Ureter (tissue), 1 donor: Measurements from ENCODE around the gene KRT28. TPM values are rescaled to one million over a fixed set of nuclear protein-coding genes. Genes with fewer than 3 reads are reported as not detected.
"Not testable (repeated sequence)": the region's sequence is repeated elsewhere in the genome, so short reads cannot be mapped to it uniquely, and the experiment has no call there.

Experiments
- DNase-seq: peaks from one replicate; pipeline ENCODE4 v3.0.0-alpha.2; 2020; ENCODE audit warnings: low spot score
- total RNA-seq: library from RNA; stranded (reverse); gene quantifications from one replicate; pipeline ENCODE4 v1.2.4, GENCODE V29; 2023
- donor health status: DM: yes; HTN: yes; CAD: no.

The KRT28 gene
- total RNA-seq, 1 donor from 2014 or later = not detected

DNA sequence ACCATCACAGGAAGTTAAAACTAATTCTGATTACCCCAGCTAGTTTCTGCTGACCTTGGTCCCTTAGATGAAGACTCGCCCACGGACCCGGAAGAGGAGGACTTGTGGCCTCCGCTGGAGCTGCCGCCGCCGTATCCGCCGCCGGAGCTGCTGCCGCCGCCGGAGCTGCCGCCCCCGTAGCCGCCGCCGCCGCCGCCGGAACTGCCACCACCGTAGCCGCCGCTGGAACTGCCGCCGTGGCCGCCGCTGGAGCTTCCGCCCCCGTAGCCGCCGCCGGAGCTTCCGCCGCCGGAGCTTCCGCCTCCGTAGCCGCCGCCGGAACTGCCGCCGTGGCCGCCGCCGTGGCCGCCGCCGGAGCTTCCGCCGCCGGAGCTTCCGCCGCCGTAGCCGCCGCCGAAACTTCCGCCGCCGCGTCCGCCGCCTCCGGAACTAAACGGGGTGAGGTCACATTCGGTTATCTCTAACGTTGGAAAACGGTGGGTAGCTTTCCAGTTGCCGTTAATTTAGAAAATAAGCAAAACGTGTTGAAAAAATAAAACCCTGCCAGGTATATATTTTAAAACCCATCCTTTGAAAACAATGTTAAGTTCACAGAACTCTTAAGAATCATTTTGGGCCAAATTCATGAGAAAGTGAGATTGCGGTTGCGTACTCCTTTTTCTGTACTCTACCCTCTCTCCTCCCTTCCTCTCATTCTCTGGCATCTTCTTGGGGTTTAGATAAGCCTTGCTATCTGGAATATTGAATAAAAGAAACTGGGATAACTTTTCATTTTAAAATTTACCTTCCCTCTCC is 19.2 kb upstream of the KRT28 start:
- DNase-seq = peak; percentile 89

GRCh38 chr17:40818343-40818732 is 18.6 kb upstream of the KRT28 start:
- DNase-seq = no peak

- no peak for DNase-seq
Observed at GRCh38 chr17:40817103-40817682, 17.4 kb upstream of the KRT28 start.

DNA sequence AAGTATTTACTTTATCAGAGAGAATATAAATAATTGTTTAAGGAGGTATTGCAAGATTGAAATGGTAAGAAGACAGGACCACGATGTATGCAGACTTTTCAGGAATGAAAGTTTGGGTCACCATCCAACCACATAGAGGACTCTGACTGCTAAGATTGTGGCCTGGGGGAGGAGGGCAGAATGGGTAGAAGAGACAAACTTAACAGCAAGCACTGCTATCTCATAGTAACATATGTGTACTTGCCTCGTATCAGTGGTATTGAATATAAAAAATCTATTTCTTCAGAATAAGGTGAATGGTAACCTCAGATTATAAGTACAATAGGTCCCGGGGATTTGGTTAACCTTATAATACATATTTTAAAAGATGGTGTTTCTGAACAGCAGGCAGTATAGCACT is 16.8 kb upstream of the KRT28 start:
- DNase-seq = no peak

DNA sequence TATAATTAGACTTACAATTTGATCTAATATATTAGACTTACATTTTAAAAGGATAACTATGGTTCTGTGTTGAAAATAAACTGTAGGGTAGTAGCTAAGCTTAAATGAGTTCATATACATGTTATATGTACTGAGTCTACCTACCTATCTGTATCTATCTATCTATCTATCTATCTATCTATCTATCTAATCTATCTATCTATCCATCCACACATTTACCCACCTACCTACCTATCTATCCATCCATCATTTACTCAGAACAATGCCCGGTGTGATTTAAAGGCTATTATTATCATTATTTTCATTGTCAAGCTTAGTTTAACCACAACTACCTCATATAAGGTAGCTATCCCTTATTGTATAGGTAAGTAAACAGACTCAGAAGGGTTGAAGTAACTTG is 15.6 kb upstream of the KRT28 start:
- DNase-seq = no peak

DNA sequence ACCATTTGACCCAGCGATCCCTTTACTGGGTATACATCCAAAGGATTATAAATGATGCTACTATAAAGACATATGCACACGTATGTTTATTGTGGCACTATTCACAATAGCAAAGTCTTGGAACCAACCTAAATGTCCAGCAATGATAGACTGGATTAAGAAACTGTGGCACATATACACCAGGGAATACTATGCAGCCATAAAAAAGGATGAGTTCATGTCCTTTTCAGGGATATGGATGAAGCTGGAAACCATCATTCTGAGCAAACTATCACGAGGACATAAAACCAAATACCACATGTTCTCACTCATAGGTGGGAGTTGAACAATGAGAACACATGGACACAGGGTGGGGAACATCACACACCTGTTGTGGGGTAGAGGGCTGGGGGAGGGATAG is 14.9 kb upstream of the KRT28 start:
- DNase-seq = not testable (repeated sequence)

DNA sequence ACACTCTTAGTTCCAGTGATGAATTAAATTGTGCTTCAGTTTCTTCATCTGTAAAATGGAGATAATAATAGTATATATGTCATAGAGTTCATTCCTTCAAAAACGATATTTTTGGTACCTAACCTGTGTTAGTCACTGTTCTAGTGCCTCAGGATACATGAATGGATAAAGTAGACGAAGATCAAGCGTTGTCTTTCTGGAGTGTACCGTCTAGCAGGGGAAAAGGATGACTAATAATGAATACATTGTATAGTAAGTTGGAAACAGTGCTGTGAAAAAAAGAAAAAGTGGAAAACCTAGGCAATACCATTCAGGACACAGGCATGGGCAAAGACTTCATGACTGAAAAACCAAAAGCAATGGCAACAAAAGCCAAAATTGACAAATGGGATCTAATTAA is 14.0 kb upstream of the KRT28 start:
- no peak for DNase-seq

- DNase-seq = no peak
Observed at GRCh38 chr17:40812639-40813038, 12.9 kb upstream of the KRT28 start.

DNA sequence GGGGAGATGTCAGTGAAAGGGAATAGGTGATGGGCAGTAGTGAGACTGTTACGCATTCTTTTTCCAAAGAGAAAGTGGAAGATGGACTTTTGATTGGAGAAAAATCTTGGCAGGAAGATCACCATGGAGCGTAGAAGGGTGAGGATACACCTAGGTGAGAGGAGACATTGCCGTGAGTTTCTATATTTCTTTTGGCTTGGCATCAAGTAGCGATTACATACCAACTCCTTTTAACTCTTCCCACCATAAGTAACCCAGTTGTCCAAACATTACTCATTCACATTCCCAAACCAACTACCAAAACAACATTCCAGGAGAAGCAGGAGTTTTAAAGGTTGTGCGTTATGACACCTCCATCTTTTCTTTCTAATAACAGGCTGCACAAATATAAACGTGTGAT is 10.7 kb upstream of the KRT28 start:
- DNase-seq = no peak

DNA sequence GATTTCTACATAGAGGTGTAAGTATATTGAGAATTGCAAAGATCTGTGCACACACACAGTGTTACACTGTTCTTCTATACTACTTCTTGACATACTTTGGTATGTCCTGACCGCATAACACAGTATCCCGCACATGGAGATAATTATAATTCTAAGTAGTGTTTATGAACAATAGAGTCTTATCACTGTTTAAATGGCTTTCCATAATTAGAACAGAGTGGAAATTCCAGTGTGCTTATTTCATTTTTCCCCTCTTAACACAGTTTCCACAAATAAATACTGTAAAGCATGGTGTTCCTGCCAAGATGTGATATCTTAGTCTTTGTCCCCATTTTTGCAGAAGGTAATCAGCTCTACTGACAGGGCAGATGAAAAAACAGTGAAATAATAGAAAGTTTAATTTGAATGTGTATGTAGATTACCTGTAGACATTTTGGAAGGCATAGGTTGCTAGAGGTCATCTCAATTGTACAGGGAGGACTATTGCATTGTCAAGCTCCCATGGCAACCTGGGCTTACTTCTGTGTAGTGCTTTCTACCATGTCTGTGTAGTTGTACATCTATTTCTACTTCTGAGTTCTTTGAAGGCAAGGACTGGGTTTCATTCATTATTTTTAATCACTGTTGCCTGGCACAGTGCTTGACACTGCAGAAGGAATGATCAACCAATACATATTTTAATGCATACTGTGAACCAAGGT is 10.1 kb upstream of the KRT28 start:
- DNase-seq = no peak

DNA sequence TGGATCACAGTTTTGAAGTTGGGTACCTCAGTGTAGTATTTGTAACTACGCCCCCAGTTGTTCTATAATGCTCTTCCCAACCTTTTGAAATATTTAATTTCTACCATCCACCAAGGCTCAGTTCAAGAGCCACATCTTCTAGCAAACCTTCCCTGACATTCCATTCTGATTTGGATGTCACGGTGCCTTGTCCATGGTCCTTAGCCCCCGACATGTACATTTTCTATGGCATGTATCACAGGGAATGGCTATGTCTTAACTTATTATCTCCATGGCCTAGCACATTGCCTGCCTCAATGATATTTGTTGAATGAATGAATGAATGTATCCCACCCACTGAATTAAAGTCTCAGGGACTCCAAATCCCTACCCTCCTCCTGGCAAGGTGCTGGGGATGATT is 6.4 kb upstream of the KRT28 start:
- DNase-seq = no peak

DNA sequence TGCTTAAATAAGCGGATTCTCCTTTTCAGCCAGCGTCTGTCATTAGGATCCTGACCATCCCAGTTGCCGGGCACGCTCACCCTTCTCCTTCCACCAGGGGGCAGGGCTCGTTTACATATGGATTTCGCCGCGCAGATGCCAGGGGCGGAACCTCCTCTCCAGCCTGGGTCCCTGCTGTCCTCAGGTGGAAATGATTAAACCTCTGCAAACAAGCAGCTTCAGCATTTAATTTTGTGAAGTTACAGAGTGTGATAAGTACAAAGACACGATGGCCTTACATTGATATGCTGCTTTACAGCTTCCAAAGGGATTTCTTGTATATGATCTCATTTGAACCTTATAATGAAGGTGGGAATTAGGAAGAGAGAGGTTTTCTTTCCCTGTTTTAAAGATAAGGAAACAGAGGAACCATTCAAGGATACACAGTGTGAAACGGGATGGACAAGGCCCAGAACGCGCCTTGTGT is 3.9 kb upstream of the KRT28 start:
- DNase-seq = peak; percentile 87

GRCh38 chr17:40801157-40801556 is 1.4 kb upstream of the KRT28 start:
- DNase-seq = no peak

DNA sequence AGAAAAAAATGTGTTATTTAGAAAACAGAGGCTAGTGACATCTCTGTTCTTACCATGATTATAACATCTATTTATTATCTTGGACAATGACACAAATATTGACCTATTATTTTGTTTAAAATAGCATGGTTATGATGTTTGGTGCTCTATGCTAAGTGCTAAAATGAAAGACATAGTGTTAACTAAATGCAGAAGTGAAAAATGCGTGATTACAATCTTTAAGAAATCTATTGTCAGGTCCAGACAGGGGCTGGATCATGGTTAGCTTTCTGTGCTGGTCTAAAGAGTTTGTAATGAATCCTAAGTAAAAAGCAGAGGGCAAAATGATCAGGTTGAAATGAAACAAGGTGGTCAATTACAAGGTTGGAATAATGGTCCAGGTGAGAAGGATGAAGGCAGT is 622 bp upstream of the KRT28 start:
- DNase-seq = no peak

DNA sequence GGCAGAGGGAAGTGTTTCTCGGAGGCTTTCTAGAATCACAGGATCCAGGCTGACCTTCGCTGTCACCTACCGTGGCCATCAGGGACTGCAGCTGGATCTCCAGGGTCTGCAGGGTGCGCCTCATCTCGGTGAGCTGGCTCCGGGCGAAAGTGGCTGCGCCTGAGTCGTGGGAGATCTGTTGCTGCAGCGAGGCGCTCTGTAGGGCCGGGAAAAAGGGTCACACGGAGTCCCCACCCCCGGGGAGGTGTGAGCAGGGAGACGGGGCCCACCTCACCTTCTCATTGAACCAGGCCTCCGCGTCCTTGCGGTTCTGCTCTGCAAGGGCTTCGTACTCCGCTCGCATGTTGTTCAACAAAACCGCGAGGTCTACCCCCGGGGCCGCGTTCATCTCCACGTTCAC is 2.9 kb downstream of the KRT28 start:
- no peak for DNase-seq

DNA sequence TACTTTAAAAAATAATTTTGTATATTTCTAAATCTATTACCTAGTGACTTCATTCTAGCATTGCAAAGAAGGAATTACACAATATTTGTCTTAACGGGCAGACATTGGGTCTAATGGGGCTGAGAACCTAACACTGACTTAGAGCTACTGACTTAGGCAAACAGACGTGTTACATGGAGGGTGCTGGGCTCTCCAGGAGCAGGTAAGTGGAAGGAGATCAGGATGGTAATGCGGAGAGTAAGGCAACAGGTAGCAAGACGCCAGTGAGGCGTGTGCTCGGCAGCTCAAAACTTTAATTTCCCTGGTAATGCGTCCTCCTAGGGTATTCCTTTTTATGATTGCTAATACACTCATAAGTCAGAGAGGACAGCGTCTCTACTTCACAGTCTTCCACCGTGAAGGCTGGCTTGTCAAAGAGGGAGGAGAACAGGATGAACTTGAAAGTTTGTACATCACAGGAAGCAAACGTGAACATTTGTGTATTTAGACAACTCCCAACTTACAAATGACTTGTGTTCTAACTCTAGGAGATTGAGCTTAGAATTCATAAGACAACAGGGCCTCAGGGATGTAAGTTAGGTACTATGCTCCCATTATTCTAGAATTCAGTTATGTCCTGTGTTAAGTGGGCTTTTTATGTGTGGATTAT is 4.6 kb downstream of the KRT28 start:
- no peak for DNase-seq

- no peak for DNase-seq
Observed at GRCh38 chr17:40794466-40794865, 5.3 kb downstream of the KRT28 start.

DNA sequence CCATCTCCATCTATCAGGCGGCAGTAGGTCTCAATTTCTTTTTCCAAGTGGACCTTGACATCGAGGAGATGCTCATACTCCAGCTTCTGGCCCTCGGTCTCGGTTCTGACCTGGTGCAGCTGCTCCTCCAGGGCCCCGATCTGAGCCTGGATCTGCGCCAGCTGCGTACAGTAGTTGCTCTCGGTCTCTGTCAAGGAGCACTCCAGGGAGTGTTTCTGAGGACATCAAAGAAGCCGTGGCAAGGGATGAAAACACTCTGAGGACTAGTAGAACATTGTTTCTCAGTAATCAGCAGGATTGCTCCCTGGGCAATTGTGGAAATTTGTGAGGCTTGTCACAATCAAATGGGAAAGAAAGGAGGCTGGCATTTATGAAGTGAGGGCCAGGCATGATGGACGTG is 5.9 kb downstream of the KRT28 start:
- DNase-seq = no peak

DNA sequence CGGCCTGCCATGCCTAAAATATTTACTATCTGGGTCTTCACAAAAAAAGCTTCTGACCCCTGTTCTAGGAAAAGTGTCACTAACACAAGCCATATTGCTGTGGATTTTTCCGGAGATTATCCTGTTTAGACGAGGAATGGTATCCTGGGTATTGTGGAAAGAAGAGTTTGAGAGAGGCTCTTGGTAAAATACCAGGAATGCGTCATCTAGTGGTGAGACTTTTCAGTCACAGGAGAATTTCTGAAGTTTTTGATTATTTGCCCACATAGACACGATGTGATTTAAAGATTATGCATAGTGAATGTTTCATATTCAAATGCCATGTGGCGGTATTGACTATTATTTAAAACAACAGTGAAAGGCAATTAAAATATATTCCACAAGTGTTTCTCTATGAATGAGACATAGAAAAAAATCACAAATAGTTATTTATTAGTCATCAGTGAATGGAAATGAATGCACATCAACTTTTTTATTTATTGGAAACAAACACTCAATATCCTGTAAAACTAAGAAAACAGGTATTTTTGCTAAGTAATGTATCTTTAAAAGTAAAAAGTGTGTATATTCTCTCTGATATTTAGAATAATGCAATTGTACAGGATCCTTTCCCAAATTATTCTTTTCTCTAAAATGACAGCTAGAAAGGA is 7.8 kb downstream of the KRT28 start:
- DNase-seq = no peak

- DNase-seq = no peak
Observed at GRCh38 chr17:40791111-40791510, 8.6 kb downstream of the KRT28 start.

DNA sequence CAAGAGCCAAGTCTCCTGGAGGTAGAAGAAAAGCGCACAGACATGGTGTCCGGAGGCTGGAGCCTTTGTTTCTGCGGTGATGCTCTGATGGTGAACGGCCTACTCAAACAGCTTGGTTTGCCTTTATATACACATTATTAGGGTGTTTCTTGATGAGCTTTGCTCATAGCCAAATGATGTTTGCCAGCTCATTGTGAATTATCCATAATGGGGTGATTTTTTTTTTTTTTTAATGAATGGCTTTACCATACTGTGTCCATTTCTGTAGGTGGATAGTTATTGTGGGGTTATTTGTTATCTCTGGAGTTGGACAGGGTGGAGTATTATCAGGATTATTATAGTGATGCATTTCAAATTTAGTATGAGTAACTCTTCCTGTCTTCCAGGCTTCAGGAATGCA is 17.3 kb downstream of the KRT28 start, which contains the start of gene KRT27:
Gene KRT27 (minus strand): TSS at position 101 of the 400 bp plus-strand sequence. CDS start 57 bp downstream, at position 44.
- DNase-seq = no peak
